ENCODE data around the gene CBLN1.

GRCh38 chr16:49312389-49312985 is 30.8 kb upstream of the CBLN1 start:
- no peak for TF ChIP-seq CTCF (IDR thresholded peaks at IDR 0.05)
- TF ChIP-seq ZFX (IDR thresholded peaks at IDR 0.05; ENCODE audit: borderline replicate concordance): no peak

Data from 22Rv1 (cell line).